ENCODE measurements around the gene TMEM126A. TPM values are rescaled to one million over a fixed set of nuclear protein-coding genes. Genes with fewer than 3 reads are reported as not detected.

Gene TMEM126A
- total and polyA plus RNA-seq, 12 donors: 16.4 to 62.6 (median 39.5) TPM

GRCh38 chr11:85628771-85629341 is 18.9 kb upstream of the TMEM126A start:
- H3K36me3 ChIP-seq (replicated peaks in 1 of 2): no peaks in the 10 kb centered on the region
- intact Hi-C loops (cut with DNase I): loop anchor here in 1 of 2 donors (5.0 kb wide), 1 partner anchor 33 kb away; no protein-coding TSS in a partner anchor
- H3K4me1 ChIP-seq (replicated peaks in 1 of 2): peaks cover 10 to 35% of the 10 kb centered on the region in 2 donors
- no peaks in the 10 kb centered on the region for H3K27me3 ChIP-seq
- 1 to 2% (median 1%) methylated on average over 13 of the region's 13 CpGs for WGBS, 4 donors
- peak in 1 of 7 donors; percentile 14 for DNase-seq
- H3K9me3 ChIP-seq (replicated peaks in 1 of 3): no peaks in the 10 kb centered on the region
- peak overlapping the region in 3 of 4 donors; percentile 19 to 79 (median 79) for H3K4me3 ChIP-seq
- TF ChIP-seq CTCF (IDR thresholded peaks at IDR 0.05) (no peak), POLR2A (IDR thresholded peaks at IDR 0.05) (no peak)
- peak overlapping the region in 4 of 5 donors; percentile 60 to 95 (median 84) for H3K27ac ChIP-seq

- Histone ChIP-seq H3K9me3 (replicated peaks in 1 of 3) (no peaks in the 10 kb centered on the region), H3K27ac (no peak overlapping the region), H3K4me1 (replicated peaks in 1 of 2) (peaks cover 1 to 5% of the 10 kb centered on the region in 2 donors), H3K36me3 (replicated peaks in 1 of 2) (peaks cover 0 to 7% of the 10 kb centered on the region in 2 donors), H3K4me3 (no peak overlapping the region), H3K27me3 (no peaks in the 10 kb centered on the region)
- TF ChIP-seq CTCF (IDR thresholded peaks at IDR 0.05) (no peak), POLR2A (IDR thresholded peaks at IDR 0.05) (no peak)
- no peak for DNase-seq
- intact Hi-C loops (cut with DNase I): no loop called here
- WGBS, 4 donors: 84 to 88% (median 85%) methylated on average over 3 of the region's 3 CpGs
Measured at GRCh38 chr11:85634747-85635146, 13.0 kb upstream of the TMEM126A start.

GRCh38 chr11:85643191-85643614 is 4.6 kb upstream of the TMEM126A start:
- H3K27ac ChIP-seq: no peak overlapping the region
- no peak for DNase-seq
- H3K4me3 ChIP-seq: no peak overlapping the region
- H3K4me1 ChIP-seq (replicated peaks in 1 of 2): peaks cover 0 to 10% of the 10 kb centered on the region in 2 donors
- intact Hi-C loops (cut with DNase I): no loop called here
- 34 to 50% (median 41%) methylated on average over 2 of the region's 2 CpGs for WGBS, 4 donors
- no peaks in the 10 kb centered on the region for H3K36me3 ChIP-seq (replicated peaks in 1 of 2)
- no peaks in the 10 kb centered on the region for H3K27me3 ChIP-seq
- H3K9me3 ChIP-seq (replicated peaks in 1 of 3): no peaks in the 10 kb centered on the region
- no peak for TF ChIP-seq POLR2A (IDR thresholded peaks at IDR 0.05)
- no peak for TF ChIP-seq CTCF (IDR thresholded peaks at IDR 0.05)

- Histone ChIP-seq H3K4me3 (peak overlapping the region in 2 of 4 donors; percentile 61 to 71), H3K36me3 (replicated peaks in 1 of 2) (no peaks in the 10 kb centered on the region), H3K4me1 (replicated peaks in 1 of 2) (peaks cover 0 to 26% of the 10 kb centered on the region in 2 donors), H3K27me3 (no peaks in the 10 kb centered on the region), H3K9me3 (replicated peaks in 1 of 3) (no peaks in the 10 kb centered on the region), H3K27ac (peak overlapping the region in 4 of 5 donors; percentile 68 to 90 (median 82))
- 29 to 36% (median 31%) methylated on average over 2 of the region's 2 CpGs for WGBS, 4 donors
- TF ChIP-seq POLR2A (IDR thresholded peaks at IDR 0.05) (no peak), CTCF (IDR thresholded peaks at IDR 0.05) (no peak)
- intact Hi-C loops (cut with DNase I): no loop called here
- no peak for DNase-seq
Measured at GRCh38 chr11:85647078-85647477, 689 bp upstream of the TMEM126A start.

Measured in adrenal gland (tissue), 12 donors.